Right lobe of liver (tissue), 6 donors: ENCODE data around the gene RBFOX2. TPM values are rescaled to one million over a fixed set of nuclear protein-coding genes. Genes with fewer than 3 reads are reported as not detected.

ENCODE experiments used
- ATAC-seq, 4 donors: fragments of 200-7000 bp; cut with Tn5 transposase; one replicate each; pipeline ENCODE4 v1.9.1; 2020; ENCODE audit warnings: mild to moderate bottlenecking in 4 of 4, moderate library complexity in 4 of 4
- DNase-seq, 3 donors: peaks; one replicate each; pipeline ENCODE4 v3.0.0-alpha.2; 2020
- H3K27ac ChIP-seq, 3 donors: fragments of 200-600 bp; one replicate each; pipeline ENCODE4 v1.8.0; 2022
- H3K27me3 ChIP-seq, 2 donors: fragments of 200-600 bp; one replicate each; pipeline ENCODE4 v1.8.0; 2022
- H3K36me3 ChIP-seq, 4 donors: fragments of 200-600 bp; sonication (generic) in 1 of 4; one replicate each; pipeline versions ENCODE4 v1.5.1 to v1.8.0; 2017 to 2022; ENCODE audit warnings: control low read depth in 1 of 4
- H3K4me1 ChIP-seq, 4 donors: fragments of 200-600 bp; sonication (generic) in 1 of 4; one replicate each; pipeline versions ENCODE4 v1.5.1 to v1.8.0; 2017 to 2022; ENCODE audit warnings: control low read depth in 1 of 4
- H3K4me3 ChIP-seq, 3 donors: fragments of 200-600 bp; one replicate each; pipeline ENCODE4 v1.8.0; 2022
- H3K9me3 ChIP-seq, 4 donors: fragments of 200-600 bp; sonication (generic) in 1 of 4; one replicate each; pipeline versions ENCODE4 v1.5.1 to v1.8.0; 2017 to 2022; ENCODE audit warnings: control low read depth in 1 of 4
- CTCF ChIP-seq, 4 donors: fragments of 200-600 bp in 3 of 4; fragments of 450-650 bp in 1 of 4; IDR thresholded peaks; one replicate each; pipeline versions ENCODE4 v1.5.1 to v1.8.0; 2016 to 2022; ENCODE audit warnings: antibody characterized with exemption in 4 of 4, mild to moderate bottlenecking in 2 of 4
- POLR2A ChIP-seq: fragments of 450-650 bp; IDR thresholded peaks from one replicate; pipeline ENCODE4 v1.6.1; 2017; ENCODE audit warnings: antibody characterized with exemption, mild to moderate bottlenecking
- WGBS: methylation state at CpG from one replicate; pipeline ENCODE4 v1.1.6; 2018; ENCODE audit warnings: low coverage, low lambda C conversion rate; ENCODE audit not compliant: insufficient coverage; ENCODE audit errors: missing lambda C conversion rate; 5-methylcytosine and 5-hydroxymethylcytosine counted together
- intact Hi-C, 2 donors: fragments of 100-400 bp; cut with DNase I; formaldehyde crosslinking; loops; one replicate each; pipeline versions ENCODE4 v1.11.2 to v1.14.1; 2022
- total RNA-seq, 6 experiments: library from RNA; depleted of rRNA in 2 of 6; stranded (reverse); fragments of >200 nt in 2 of 6; fragmentation: NEBNext Ultra II Directional in 3 of 6; extraction: Animal tissue kit (Norgen Biotek cat#: 25700) in 3 of 6; gene quantifications; one replicate each; pipeline versions ENCODE4 v1.1.0 to v1.2.4, GENCODE V29; 2016 to 2023
- donor health status: DM: no; HTN: yes; CAD: no.
- donor health status: DM: no; HTN: no; CAD: no.
- donor health status: DM: no; HTN: no; CAD: no.
- donor health status: DM: no; HTN: yes; CAD: no.
- donor health status: DM: no; HTN: yes; CAD: no.

RBFOX2 gene
- total RNA-seq, 6 experiments from 2014 or later, result 23.9 to 36.5 (median 29.5) TPM

DNA sequence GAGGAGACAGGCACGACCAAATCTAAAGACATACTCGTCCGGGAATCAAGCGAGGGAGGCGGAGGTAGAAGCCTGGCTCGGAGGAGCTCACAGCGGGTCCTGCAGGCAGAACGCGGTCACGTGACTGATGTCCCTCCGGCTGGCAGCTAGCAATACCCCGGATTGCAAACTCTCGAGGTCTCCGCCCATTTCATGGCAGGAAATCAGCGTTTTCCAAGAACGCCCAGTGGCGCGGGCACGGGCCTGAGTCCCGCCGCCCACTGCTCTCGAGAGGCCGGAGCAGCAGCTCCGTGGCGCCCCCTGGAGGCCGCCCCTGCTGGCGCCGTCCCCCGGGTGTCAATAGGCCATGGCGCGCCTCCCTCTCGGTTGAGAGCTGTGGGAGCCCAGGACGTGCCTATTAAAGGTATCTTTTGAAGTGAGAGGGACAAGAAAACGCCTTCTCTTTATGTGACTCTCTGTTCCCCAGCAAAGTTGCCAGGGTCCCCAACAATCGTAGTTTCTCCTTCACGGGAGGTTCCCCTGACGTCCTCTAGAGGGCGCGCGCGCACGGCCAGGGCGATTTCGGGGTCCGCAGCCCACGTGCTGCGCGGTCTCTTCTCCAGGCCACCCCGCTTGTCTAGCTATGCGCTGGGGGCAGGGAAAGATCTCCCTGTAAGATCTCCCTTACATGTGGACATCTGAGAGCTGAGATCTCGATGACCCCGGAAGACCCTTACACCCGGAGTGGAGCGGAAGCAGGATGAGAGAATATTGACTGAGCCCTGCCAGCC lies 37.3 kb upstream of the RBFOX2 start:
- under 1% methylated on average over 24 of the region's 54 CpGs for WGBS
- TF ChIP-seq CTCF (IDR thresholded peaks at IDR 0.05), result peak; percentile 99 to 100 (median 100)
- TF ChIP-seq POLR2A, result peak; percentile 76

GRCh38 chr22:36065462-36065774 lies 36.8 kb upstream of the RBFOX2 start:
- intact Hi-C loops, result loop anchor here in 1 of 2 donors (10.0 kb wide), 2 partner anchors 59 to 131 kb away; no protein-coding TSS in a partner anchor
- H3K36me3 ChIP-seq, result no peaks in the 10 kb centered on the region
- ATAC-seq (peak; percentile 59 to 66 (median 61)), DNase-seq (no peak)
- no peaks in the 10 kb centered on the region for H3K9me3 ChIP-seq
- no peaks in the 10 kb centered on the region for H3K27me3 ChIP-seq
- peak overlapping the region; percentile 50 to 59 (median 58) for H3K4me3 ChIP-seq
- H3K27ac ChIP-seq, result peak overlapping the region; percentile 86 to 90 (median 88)
- 3% methylated on average over 4 of the region's 5 CpGs for whole genome bisulfite sequencing
- H3K4me1 ChIP-seq, result peaks cover 0 to 7% (median 0%) of the 10 kb centered on the region in 4 donors
- TF ChIP-seq CTCF (IDR thresholded peaks at IDR 0.05) (no peak), POLR2A (no peak)

More for the DNA sequence above, 37.3 kb upstream of the RBFOX2 start:
- DNase-seq, result peak; percentile 92 to 97 (median 95)
- intact Hi-C loops, result loop anchor here in 1 of 2 donors (10.0 kb wide), 2 partner anchors 59 to 131 kb away; no protein-coding TSS in a partner anchor
- Histone ChIP-seq H3K9me3 (no peaks in the 10 kb centered on the region), H3K4me1 (peaks cover 0 to 7% (median 0%) of the 10 kb centered on the region in 4 donors), H3K4me3 (peak overlapping the region; percentile 50 to 59 (median 58)), H3K36me3 (no peaks in the 10 kb centered on the region), H3K27me3 (no peaks in the 10 kb centered on the region), H3K27ac (peak overlapping the region; percentile 86 to 90 (median 88))
- ATAC-seq, result peak; percentile 93 to 97 (median 96)

- intact Hi-C loops, result loop anchor here in 1 of 2 donors (10.0 kb wide), 2 partner anchors 60 to 130 kb away; no protein-coding TSS in a partner anchor
- 97% methylated on average over 5 of the region's 5 CpGs for WGBS
- H3K27ac ChIP-seq, result no peak overlapping the region
Observed at GRCh38 chr22:36064358-36064757, 35.7 kb upstream of the RBFOX2 start.

DNA sequence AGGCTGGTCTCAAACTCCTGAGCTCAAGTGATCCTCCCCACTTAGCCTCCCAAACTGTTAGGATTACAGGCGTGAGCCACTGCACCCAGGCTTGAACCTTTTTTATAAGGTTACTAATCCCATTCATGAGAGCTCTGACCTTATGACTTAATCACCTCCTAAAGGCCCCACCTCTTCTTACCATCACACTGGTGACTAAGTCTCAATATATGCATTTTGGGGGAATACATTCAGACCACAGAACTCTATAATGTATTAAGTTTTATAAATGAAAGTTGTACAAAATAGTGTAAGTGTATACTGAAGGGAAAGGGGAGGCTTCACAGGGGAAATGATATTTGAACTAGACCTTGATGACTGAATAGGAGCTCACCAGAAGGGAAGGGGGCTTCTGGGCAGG lies 28.4 kb upstream of the RBFOX2 start:
- no peaks in the 10 kb centered on the region for H3K4me1 ChIP-seq
- no peaks in the 10 kb centered on the region for H3K27me3 ChIP-seq
- no peak for TF ChIP-seq POLR2A
- no peak overlapping the region for H3K4me3 ChIP-seq
- ATAC-seq (no peak), DNase-seq (no peak)
- H3K36me3 ChIP-seq, result no peaks in the 10 kb centered on the region
- H3K9me3 ChIP-seq, result no peaks in the 10 kb centered on the region
- intact Hi-C loops, result no loop called here
- 71% methylated on average over 1 of the region's 1 CpG for WGBS
- no peak overlapping the region for H3K27ac ChIP-seq

More at GRCh38 chr22:36064358-36064757, 35.7 kb upstream of the RBFOX2 start:
- Histone ChIP-seq H3K4me1 (peaks cover 0 to 7% (median 0%) of the 10 kb centered on the region in 4 donors), H3K27me3 (no peaks in the 10 kb centered on the region), H3K4me3 (no peak overlapping the region), H3K36me3 (no peaks in the 10 kb centered on the region), H3K9me3 (no peaks in the 10 kb centered on the region)
- ATAC-seq (no peak), DNase-seq (no peak)
- TF ChIP-seq CTCF (IDR thresholded peaks at IDR 0.05), result no peak
- TF ChIP-seq POLR2A, result no peak
